Measurements from ENCODE around the gene PTPN5.
"Not testable (repeated sequence)": the region's sequence is repeated elsewhere in the genome, so short reads cannot be mapped to it uniquely, and the experiment has no call there.

PTPN5 gene

GRCh38 chr11:18791207-18791968 lies at the start of gene PTPN5:
PTPN5 (minus strand) TSS chr11:18791798; CDS start chr11:18771958, 19,840 bp downstream.
- no peak for DNase-seq

GRCh38 chr11:18836417-18836816 lies 44.8 kb upstream of the PTPN5 start:
- DNase-seq, result no peak

- no peak for DNase-seq
Measured at GRCh38 chr11:18834754-18835466, 43.3 kb upstream of the PTPN5 start.

GRCh38 chr11:18820160-18820559 lies 28.6 kb upstream of the PTPN5 start:
- not testable (repeated sequence) for DNase-seq

- no peak for DNase-seq
Measured at GRCh38 chr11:18804199-18804999, 12.8 kb upstream of the PTPN5 start.

GRCh38 chr11:18802381-18803257 lies 11.0 kb upstream of the PTPN5 start:
- peak in 2 of 14 donors; percentile 9 to 22 for DNase-seq

GRCh38 chr11:18798799-18799469 lies 7.3 kb upstream of the PTPN5 start:
- no peak for DNase-seq

- no peak for DNase-seq
Measured at GRCh38 chr11:18794956-18795355, 3.4 kb upstream of the PTPN5 start.

GRCh38 chr11:18792827-18793226 lies 1.2 kb upstream of the PTPN5 start:
- DNase-seq, result no peak

- no peak for DNase-seq
Measured at GRCh38 chr11:18791969-18792628, 501 bp upstream of the PTPN5 start.

- no peak for DNase-seq
Measured at GRCh38 chr11:18790883-18791206, 753 bp downstream of the PTPN5 start.

- no peak for DNase-seq
Measured at GRCh38 chr11:18789942-18790341, 1.7 kb downstream of the PTPN5 start.

- no peak for DNase-seq
Measured at GRCh38 chr11:18785411-18785810, 6.2 kb downstream of the PTPN5 start.

- DNase-seq, result no peak
Measured at GRCh38 chr11:18780896-18781295, 10.7 kb downstream of the PTPN5 start.

GRCh38 chr11:18780329-18780728 lies 11.3 kb downstream of the PTPN5 start:
- no peak for DNase-seq

GRCh38 chr11:18778468-18778867 lies 13.1 kb downstream of the PTPN5 start:
- DNase-seq, result no peak

GRCh38 chr11:18776324-18776723 lies 15.3 kb downstream of the PTPN5 start:
- no peak for DNase-seq

- peak in 3 of 14 donors; percentile 2 to 12 (median 11) for DNase-seq
Measured at GRCh38 chr11:18775492-18776292, 15.9 kb downstream of the PTPN5 start.

- no peak for DNase-seq
Measured at GRCh38 chr11:18774801-18775200, 16.8 kb downstream of the PTPN5 start.

- no peak for DNase-seq
Measured at GRCh38 chr11:18773681-18774080, 17.9 kb downstream of the PTPN5 start.
